ENCODE measurements around the gene CYP26A1.

Gene CYP26A1

DNA sequence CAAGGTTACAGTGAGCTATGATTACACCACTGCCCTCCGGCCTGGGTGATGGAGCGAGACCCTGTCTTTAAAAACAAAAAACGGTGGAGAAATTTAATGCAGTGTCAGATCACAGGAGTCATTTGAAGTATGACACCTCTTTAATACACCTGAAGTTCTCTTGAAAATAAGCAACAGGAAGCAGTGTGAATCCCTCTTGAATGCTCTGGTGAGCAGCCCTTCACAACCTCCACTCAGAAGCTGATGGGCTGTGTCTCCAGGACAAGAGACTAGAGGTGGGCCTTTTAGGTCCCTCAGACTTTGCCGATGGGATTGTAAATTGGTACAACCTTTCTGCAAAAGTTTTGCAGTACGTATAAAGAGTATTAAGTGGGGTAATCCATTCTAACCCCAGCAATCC is 50.1 kb downstream of the CYP26A1 start:
- DNase-seq (ENCODE audit: low spot score): no peak

DNA sequence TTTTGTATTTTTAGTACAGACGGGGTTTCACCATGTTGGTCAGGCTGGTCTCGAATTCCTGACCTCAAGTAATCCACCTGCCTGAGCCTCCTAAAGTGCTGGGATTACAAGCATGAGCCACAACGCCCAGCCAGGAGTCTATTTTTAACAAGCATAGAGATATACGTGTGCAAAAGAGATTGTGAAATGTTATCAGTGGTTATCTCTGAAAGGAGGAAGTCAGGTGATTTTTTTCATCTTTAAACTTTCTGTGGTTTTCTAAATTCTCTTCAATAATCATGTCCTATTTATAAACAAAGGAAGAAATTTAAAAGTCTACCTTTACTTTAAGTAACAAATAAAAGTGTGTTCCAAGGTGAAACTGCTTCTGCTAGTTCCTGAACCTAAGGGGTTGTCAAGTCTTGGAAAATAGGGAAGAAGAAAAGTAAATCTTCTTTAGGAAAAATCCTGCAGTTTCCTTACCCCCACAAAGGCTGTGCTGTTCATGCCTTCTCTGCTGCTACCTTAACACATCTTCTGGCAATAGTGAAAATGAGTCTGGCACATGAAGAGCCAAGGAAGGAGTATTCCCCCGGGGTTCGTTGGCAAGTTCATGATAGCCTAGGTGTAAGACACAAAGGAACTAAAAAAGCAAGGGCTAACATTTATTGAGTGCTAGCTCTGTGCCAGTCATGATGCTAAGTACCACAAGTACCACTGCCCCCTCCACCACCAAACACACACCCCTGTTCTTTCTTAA is 51.1 kb downstream of the CYP26A1 start:
- no peak for DNase-seq (ENCODE audit: low spot score)

DNA sequence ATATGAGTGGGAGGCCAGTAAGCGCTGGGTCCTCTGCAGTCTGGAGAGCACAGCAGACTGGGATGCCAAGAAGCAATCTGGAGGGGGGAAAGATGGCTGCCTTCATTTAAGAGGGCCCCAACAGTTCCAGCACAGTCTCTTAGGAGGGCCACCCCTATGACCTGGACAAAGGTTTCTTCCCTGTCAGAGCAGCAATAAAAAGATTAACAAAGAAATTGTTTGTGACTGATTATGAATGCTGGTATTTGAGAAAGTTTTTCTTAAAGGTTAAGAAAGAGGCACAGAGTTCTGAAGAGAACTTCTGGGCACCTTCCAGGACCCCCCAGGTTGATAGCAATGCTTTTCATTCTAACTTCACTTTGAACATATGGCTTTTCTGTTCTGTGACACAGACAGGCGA is 52.3 kb downstream of the CYP26A1 start:
- DNase-seq (ENCODE audit: low spot score): no peak

- DNase-seq (ENCODE audit: low spot score): no peak
Measured at GRCh38 chr10:93126483-93127052, 52.9 kb downstream of the CYP26A1 start.
